ENCODE measurements around the gene WNT7B. TPM values are rescaled to one million over a fixed set of nuclear protein-coding genes. Genes with fewer than 3 reads are reported as not detected.

The WNT7B gene
- total RNA-seq, 1 donor from 2014 or later, result not detected

DNA sequence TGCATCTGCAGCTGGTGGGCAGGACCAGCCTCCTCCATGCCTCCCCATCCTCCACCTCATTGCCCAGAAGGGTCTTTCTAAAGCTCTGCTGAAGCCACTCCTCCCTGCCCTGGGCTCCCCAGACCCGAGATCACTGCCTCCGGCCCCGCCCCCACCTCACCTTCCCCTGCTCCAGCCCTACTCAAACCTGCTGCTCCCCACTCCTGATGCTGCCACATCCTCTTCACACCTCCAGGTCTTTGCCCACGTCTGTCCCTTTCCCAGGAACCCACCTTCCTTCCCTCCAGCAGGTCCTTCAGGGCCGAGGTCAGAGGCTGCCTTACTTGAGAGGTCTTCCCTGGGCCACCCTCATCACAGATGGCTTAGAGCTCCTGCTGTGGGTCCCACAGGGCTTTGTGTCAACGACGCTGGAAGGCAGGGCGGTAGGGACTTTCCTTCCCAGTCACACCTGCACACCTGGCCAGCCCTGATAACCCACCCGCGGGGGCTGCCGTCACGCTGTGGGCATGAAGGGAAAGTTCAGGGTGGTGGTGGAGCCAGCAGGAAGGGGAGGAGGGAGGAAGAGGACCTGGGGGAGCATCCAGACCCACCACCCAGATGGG is 11.9 kb downstream of the WNT7B start:
- DNase-seq (ENCODE audit: missing footprints) (no peak), ATAC-seq (no peak)
- intact Hi-C loops (cut with DNase I), result loop anchor here (5.0 kb wide), 1 partner anchor 53 kb away; no protein-coding TSS in a partner anchor

- no peak for ATAC-seq
Observed at GRCh38 chr22:45964372-45964771, 12.6 kb downstream of the WNT7B start.

GRCh38 chr22:45963821-45964220 is 13.1 kb downstream of the WNT7B start:
- ATAC-seq (no peak), DNase-seq (ENCODE audit: missing footprints) (no peak)
- intact Hi-C loops (cut with DNase I), result loop anchor here (5.0 kb wide), 1 partner anchor 52 kb away; no protein-coding TSS in a partner anchor

More at GRCh38 chr22:45964372-45964771, 12.6 kb downstream of the WNT7B start:
- DNase-seq (ENCODE audit: missing footprints), result no peak
- intact Hi-C loops (cut with DNase I), result loop anchor here (5.0 kb wide), 1 partner anchor 52 kb away; no protein-coding TSS in a partner anchor

DNA sequence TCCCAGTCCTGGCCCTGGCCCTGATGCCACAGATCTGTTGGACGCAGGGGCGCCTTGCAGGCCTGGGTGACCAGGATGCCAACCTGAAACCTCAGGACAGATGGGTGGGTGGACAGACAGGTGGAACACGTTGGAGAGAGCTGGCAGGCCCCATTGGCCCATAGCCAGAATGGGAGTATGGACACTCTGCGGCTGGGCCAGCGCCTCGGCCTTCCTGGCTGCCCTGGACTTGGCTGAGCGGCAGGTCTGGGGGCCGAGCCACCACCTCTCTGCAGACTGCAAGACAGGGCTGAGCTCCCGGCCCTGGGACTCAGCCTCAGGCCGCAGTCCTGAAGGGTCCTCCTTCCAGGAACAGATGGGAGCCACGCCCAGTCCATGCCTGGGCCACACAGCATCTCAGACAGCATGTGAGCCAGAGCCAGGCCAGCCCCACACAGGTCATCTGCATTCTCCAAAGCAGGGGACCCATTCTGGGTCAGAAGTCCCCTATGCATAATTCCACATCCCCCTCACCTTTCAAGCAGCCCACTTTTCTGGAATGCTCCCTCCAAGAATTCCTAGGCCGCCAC is 14.1 kb downstream of the WNT7B start:
- DNase-seq (ENCODE audit: missing footprints) (no peak), ATAC-seq (no peak)
- intact Hi-C loops (cut with DNase I), result loop anchor here (5.0 kb wide), 1 partner anchor 51 kb away; no protein-coding TSS in a partner anchor

DNA sequence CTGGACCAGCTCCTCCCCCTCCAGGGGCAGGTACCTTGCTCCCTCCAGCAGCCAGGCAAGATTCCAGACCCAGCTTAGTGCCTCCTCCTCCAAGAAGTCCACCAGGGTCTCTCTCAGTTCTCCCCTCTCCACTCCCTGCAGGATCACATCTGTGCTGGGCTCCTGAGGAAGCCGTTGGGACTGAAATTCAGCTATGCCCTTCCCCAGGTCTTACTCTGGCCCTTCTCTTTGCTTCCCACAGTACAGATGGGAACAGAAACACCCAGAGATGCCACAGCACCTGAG is 14.6 kb downstream of the WNT7B start:
- ATAC-seq, result no peak
- DNase-seq (ENCODE audit: missing footprints), result no peak
- intact Hi-C loops (cut with DNase I), result loop anchor here (5.0 kb wide), 1 partner anchor 50 kb away; no protein-coding TSS in a partner anchor

- DNase-seq (ENCODE audit: missing footprints), result no peak
- intact Hi-C loops (cut with DNase I), result loop anchor here (5.0 kb wide), 1 partner anchor 50 kb away; no protein-coding TSS in a partner anchor
- no peak for ATAC-seq
Observed at GRCh38 chr22:45961679-45962433, 15.1 kb downstream of the WNT7B start.

DNA sequence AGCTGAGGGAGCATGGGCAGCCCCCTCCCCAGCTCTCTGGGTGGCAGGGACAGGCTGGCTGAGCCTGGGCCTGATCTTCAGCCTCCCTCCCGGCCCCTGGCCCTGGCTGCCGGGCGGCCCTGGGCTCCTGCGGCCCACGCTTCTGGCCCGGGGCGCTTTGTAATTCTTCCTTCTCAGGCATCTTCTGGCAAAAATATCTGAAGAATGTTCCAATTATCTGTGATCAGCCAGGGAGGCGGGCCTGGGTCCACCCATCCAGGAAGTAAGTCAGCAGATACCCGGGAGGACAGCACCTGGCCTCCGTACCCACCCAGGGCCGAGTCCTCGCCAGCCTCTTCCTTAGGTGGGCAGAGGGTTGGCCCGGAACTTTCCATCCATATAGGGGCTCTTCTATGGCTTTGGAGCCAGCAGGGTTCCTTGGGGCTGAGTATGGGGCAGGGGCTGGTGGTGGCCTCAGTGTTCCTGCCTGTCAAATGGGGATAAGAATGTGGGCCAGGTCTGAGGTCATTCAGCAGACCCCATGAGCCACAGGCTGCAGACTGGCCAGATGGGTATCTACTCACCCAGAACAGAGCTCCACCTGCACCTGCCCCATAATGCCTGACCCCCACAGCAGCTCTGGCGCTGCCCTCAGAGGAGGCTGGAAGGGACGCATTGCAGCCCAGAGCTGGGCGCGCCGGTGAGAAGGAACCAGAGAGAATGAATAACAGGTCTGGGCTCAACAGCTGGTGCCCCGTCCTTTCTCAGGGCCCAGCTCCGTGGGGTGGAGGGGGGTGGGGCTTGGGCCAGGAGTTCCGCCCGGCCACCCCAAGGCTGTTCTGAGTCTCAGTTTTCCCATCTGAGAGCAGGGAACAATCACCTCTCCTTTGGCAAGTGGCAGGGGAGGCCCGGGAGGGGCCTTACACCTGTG is 16.2 kb downstream of the WNT7B start:
- ATAC-seq (no peak), DNase-seq (ENCODE audit: missing footprints) (no peak)
- intact Hi-C loops (cut with DNase I), result loop anchor here (5.0 kb wide), 1 partner anchor 48 kb away; no protein-coding TSS in a partner anchor

GRCh38 chr22:45959719-45960476 is 17.1 kb downstream of the WNT7B start:
- DNase-seq (ENCODE audit: missing footprints) (no peak), ATAC-seq (no peak)
- intact Hi-C loops (cut with DNase I), result loop anchor here (5.0 kb wide), 1 partner anchor 48 kb away; no protein-coding TSS in a partner anchor

DNA sequence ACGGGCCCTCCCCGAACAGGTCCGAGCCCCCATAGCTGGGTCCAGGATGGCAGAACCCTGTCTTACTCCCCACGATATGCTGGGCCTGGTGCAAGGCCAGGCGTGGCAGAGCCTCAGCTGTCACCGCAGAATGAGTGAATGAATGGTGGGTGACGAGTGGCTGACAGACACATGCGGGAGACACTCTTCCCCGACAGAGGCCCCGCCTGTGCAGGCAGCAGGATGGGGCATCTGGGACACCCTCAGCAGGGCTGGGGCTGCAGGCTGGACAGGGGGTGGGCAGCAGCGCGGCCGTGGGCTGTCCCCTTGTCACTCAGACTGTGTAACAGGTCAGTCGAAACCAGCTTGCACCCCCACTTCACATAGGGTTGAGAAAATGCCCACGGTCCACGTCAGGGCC is 18.0 kb downstream of the WNT7B start:
- intact Hi-C loops (cut with DNase I), result no loop called here
- ATAC-seq, result no peak
- DNase-seq (ENCODE audit: missing footprints), result no peak

GRCh38 chr22:45957826-45958225 is 19.1 kb downstream of the WNT7B start:
- ATAC-seq, result no peak
- DNase-seq (ENCODE audit: missing footprints), result no peak
- intact Hi-C loops (cut with DNase I), result no loop called here

GRCh38 chr22:45953178-45953577 is 23.8 kb downstream of the WNT7B start:
- no peak for DNase-seq (ENCODE audit: missing footprints)
- ATAC-seq, result no peak
- intact Hi-C loops (cut with DNase I), result no loop called here

DNA sequence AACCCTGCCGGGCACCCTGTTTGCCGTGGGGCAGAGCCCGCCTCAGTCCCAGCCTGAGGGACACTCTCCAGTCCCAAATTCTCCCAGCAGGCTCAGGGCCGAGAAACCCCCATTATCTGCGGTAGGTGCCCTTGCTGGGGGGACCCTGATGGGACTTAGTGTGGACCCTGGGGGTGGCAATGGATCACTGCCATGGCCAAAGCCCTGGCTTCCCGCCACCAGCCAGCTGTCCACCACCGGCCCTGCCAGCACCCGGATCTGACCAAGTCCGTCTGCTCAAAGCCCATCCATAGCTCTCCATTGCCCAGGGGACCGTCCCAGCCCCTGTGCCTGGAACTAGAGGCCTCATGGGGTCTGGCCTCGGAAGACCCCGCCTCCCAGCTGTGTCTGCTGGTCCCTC is 24.4 kb downstream of the WNT7B start:
- ATAC-seq, result no peak
- no peak for DNase-seq (ENCODE audit: missing footprints)
- intact Hi-C loops (cut with DNase I), result no loop called here

- DNase-seq (ENCODE audit: missing footprints), result no peak
- no peak for ATAC-seq
- intact Hi-C loops (cut with DNase I), result no loop called here
Observed at GRCh38 chr22:45952151-45952550, 24.8 kb downstream of the WNT7B start.

- intact Hi-C loops (cut with DNase I), result no loop called here
- no peak for DNase-seq (ENCODE audit: missing footprints)
- no peak for ATAC-seq
Observed at GRCh38 chr22:45949891-45950290, 27.1 kb downstream of the WNT7B start.

- DNase-seq (ENCODE audit: missing footprints), result no peak
- no peak for ATAC-seq
- intact Hi-C loops (cut with DNase I), result no loop called here
Observed at GRCh38 chr22:45949258-45949870, 27.6 kb downstream of the WNT7B start.

DNA sequence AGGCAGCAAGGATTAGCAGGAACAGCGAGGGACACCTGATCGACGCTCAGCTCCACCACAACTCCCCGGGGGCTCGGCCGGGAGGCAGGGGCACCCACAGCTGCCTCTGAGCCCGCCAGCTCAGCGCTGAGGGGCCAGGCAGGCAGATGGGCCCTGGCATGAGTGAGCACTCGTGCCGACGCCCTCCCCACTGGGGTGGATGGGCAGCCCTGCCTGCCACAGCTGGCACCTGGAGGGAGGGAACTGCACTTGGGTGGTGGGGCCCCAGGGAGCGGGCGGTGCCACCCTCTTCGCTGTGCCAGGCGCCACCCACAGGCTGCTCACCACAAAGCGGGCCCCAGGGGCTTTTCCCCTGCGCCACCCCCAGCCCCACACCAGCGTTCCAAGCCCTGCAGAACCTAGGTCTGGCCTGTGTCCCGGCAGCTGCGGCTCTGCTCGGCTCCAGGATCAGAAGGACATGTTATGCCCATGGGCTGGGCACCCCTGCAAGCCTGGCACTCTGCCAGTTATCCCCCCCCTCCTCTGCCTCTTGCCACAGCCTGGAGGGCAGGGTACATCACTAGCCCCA is 28.8 kb downstream of the WNT7B start:
- intact Hi-C loops (cut with DNase I), result no loop called here
- DNase-seq (ENCODE audit: missing footprints) (peak; percentile 68), ATAC-seq (no peak)

DNA sequence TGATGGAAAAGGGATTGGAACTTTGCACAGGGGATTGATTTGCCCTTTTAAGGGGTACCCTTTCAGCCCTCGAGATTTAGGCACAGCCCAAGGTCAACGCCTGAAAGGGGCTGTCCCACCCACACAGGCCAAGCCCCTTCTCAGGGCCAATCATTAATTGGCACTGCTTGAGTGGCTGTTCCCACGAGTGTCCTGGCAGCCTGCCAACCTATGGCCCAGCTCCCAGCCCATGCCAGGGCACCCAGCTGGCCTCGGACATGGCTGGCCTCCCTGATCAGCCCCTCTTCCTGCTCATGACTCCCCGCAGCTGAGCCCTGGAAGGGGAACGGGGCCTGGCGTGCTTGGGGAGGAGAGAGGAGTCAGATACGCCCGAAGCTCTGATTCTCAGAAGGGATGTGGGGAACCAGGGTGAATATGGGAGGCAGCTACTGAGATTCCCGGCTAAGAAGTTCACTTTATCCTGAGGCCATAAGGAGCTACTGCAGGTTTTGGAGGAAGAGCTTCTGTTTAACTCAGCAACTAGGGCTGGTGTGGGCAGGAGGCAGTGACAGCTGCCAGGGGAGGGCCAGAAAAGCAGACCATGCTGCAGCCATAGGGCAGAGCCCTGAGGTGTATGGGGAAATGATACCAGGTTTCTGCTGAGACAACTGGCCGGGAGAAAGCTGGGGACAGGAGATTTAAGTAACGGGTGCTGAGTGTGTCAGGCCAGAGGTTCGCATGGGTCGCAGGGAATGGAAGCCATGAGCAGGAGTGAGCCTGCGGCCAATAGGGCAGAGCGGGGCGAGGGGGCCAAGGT is 30.0 kb downstream of the WNT7B start:
- ATAC-seq, result no peak
- intact Hi-C loops (cut with DNase I), result no loop called here
- no peak for DNase-seq (ENCODE audit: missing footprints)
